Fibroblast of lung (primary cell): ENCODE measurements around the gene TCF20. TPM values are rescaled to one million over a fixed set of nuclear protein-coding genes. Genes with fewer than 3 reads are reported as not detected.

Source experiments
- DNase-seq, 2 donors: peaks; one replicate each; pipeline versions ENCODE4 v3.0.0 to v3.0.0-alpha.2; 2010; ENCODE audit warnings: low read depth in 2 of 2
- H2AFZ ChIP-seq: 2 replicates; pipeline ENCODE4 v1.5.1; 2012; ENCODE audit warnings: low read length, control low read depth, inconsistent platforms
- H3K27ac ChIP-seq: 2 replicates; pipeline ENCODE4 v1.5.1; 2011; ENCODE audit warnings: low read length, control low read depth; ENCODE audit not compliant: insufficient read depth
- H3K27me3 ChIP-seq: 2 replicates; pipeline ENCODE4 v1.5.1; 2011; ENCODE audit warnings: mild to moderate bottlenecking, low read length; ENCODE audit not compliant: control insufficient read depth, insufficient read depth
- H3K36me3 ChIP-seq: 2 replicates; pipeline ENCODE4 v1.5.1; 2011; ENCODE audit warnings: low read length; ENCODE audit not compliant: control insufficient read depth, insufficient read depth
- H3K4me1 ChIP-seq: 2 replicates; pipeline ENCODE4 v1.5.1; 2011; ENCODE audit warnings: low read length; ENCODE audit not compliant: control insufficient read depth, insufficient read depth; ENCODE audit errors: extremely low read depth
- H3K4me2 ChIP-seq: 2 replicates; pipeline ENCODE4 v1.5.1; 2011; ENCODE audit warnings: low read length, control low read depth; ENCODE audit not compliant: insufficient read depth; ENCODE audit errors: extremely low read depth
- H3K4me3 ChIP-seq, 4 experiments: fragments of 200-600 bp in 1 of 4; sonication (generic) in 1 of 4; replicated peaks in 1 of 4; 2 replicates each; pipeline ENCODE4 v1.5.1; 2011 to 2016; ENCODE audit warnings: low read length in 4 of 4, low read depth in 3 of 4, mild to moderate bottlenecking in 3 of 4, control low read depth in 2 of 4, inconsistent platforms in 1 of 4, mixed read lengths in 1 of 4; ENCODE audit not compliant: insufficient read depth in 1 of 4; ENCODE audit errors: control extremely low read depth in 1 of 4
- H3K79me2 ChIP-seq: 2 replicates; pipeline ENCODE4 v1.5.1; 2012; ENCODE audit warnings: mild to moderate bottlenecking, low read length, inconsistent platforms; ENCODE audit not compliant: control insufficient read depth, insufficient read depth
- H3K9ac ChIP-seq: 2 replicates; pipeline ENCODE4 v1.5.1; 2011; ENCODE audit warnings: mild to moderate bottlenecking, low read length, control low read depth; ENCODE audit not compliant: insufficient read depth
- H3K9me3 ChIP-seq: 2 replicates; pipeline ENCODE4 v1.5.1; 2012; ENCODE audit warnings: low read depth, low read length; ENCODE audit not compliant: control insufficient read depth, insufficient read depth
- H4K20me1 ChIP-seq: 2 replicates; pipeline ENCODE4 v1.5.1; 2011; ENCODE audit warnings: low read length; ENCODE audit not compliant: control insufficient read depth, insufficient read depth; ENCODE audit errors: extremely low read depth
- EZH2 ChIP-seq: IDR thresholded peaks from 2 replicates; pipeline ENCODE4 v1.5.1; 2012; ENCODE audit warnings: low read length, control low read depth, mild to moderate bottlenecking; ENCODE audit errors: missing control alignments
- polyA plus RNA-seq, 2 donors: library from polyadenylated mRNA; depleted of rRNA in 1 of 2; stranded (reverse) in 1 of 2; unstranded in 1 of 2; fragments of >200 nt; gene quantifications; 2 replicates each; pipeline ENCODE4 v1.2.1, GENCODE V29; 2011 to 2012; ENCODE audit warnings: missing spikeins in 1 of 2
- total RNA-seq: library from RNA; depleted of rRNA; stranded (reverse); fragments of >200 nt; gene quantifications from 2 replicates; pipeline ENCODE4 v1.2.1, GENCODE V29; 2014
- TF ChIP-seq, protein P1 (sequence below), 2 donors: IDR thresholded peaks in 1 of 2; conservative IDR thresholded peaks in 1 of 2; 1 replicate in 1 of 2; 2 replicates in 1 of 2; pipeline ENCODE4 v1.5.1; 2011 to 2012; ENCODE audit warnings: low read length in 2 of 2, control low read depth in 1 of 2, inconsistent platforms in 1 of 2, low read depth in 1 of 2, mild to moderate bottlenecking in 1 of 2

The TCF20 gene
- total and polyA plus RNA-seq, 2 donors (not counting 1 experiment from before 2014, with no cell fraction given): 11.8 to 25.4 TPM

DNA sequence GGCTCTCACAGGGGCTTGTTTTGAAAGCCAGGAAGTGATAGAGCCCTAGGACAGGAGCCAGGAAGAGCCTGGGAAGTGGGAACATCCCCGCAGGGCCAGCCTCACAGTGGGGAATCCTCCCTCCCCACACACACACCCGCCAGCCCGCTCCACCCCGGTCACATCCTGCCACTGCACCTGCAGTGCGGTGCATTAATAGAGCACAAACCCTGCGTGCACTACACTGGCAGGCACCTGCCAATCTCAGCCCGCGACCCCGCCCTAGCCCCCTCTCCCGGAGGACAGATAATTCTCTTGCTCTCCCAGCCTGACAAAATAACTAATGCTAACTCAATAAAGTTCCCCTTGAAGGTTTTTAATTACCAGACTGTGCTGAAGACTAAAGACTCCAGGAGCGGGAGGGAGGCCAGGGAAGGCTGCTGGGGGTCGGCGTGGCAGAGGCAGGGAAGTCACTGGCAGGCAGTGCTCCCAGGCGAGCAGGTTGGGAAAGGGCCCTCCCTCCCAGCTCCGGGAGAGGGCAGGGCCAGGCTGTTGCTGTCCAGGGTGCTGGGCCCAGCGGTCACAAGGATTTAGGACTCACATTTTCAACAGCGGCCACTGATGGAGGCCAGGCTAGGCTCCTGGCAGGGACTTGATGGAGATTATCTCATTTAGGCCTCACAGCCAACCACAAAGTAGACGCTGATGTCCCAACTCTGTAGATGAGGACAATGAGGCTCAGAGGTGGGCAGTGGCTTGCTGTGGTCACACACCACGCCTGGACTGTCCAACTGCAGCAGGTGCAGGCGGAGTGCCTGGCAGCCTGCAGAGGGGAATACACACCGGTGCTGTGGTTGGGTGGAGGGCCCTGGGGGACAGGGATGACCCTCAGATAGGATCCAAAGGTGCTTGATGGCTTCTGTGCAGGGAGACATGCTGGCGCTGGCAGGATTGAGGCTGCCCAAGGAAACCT is 23.9 kb upstream of the TCF20 start:
- Histone ChIP-seq H3K4me1 (no peaks in the 10 kb centered on the region), H3K4me2 (no peak overlapping the region), H3K4me3 (no peak overlapping the region), H3K9me3 (no peaks in the 10 kb centered on the region), H3K9ac (no peak overlapping the region), H4K20me1 (no peaks in the 10 kb centered on the region), H3K27ac (no peak overlapping the region), H3K36me3 (no peaks in the 10 kb centered on the region), H3K27me3 (no peaks in the 10 kb centered on the region), H2AFZ (no peak overlapping the region), H3K79me2 (no peaks in the 10 kb centered on the region)
- DNase-seq: peak; percentile 36 to 47
- no peak for TF ChIP-seq EZH2
- TF ChIP-seq, protein P1, sequence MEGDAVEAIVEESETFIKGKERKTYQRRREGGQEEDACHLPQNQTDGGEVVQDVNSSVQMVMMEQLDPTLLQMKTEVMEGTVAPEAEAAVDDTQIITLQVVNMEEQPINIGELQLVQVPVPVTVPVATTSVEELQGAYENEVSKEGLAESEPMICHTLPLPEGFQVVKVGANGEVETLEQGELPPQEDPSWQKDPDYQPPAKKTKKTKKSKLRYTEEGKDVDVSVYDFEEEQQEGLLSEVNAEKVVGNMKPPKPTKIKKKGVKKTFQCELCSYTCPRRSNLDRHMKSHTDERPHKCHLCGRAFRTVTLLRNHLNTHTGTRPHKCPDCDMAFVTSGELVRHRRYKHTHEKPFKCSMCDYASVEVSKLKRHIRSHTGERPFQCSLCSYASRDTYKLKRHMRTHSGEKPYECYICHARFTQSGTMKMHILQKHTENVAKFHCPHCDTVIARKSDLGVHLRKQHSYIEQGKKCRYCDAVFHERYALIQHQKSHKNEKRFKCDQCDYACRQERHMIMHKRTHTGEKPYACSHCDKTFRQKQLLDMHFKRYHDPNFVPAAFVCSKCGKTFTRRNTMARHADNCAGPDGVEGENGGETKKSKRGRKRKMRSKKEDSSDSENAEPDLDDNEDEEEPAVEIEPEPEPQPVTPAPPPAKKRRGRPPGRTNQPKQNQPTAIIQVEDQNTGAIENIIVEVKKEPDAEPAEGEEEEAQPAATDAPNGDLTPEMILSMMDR (conservative IDR thresholded peaks at IDR 0.05 in 1 of 2, IDR thresholded peaks at IDR 0.05 in 1 of 2; ENCODE audit: low read depth in 1 of 2, low read length in 2 of 2): no peak

DNA sequence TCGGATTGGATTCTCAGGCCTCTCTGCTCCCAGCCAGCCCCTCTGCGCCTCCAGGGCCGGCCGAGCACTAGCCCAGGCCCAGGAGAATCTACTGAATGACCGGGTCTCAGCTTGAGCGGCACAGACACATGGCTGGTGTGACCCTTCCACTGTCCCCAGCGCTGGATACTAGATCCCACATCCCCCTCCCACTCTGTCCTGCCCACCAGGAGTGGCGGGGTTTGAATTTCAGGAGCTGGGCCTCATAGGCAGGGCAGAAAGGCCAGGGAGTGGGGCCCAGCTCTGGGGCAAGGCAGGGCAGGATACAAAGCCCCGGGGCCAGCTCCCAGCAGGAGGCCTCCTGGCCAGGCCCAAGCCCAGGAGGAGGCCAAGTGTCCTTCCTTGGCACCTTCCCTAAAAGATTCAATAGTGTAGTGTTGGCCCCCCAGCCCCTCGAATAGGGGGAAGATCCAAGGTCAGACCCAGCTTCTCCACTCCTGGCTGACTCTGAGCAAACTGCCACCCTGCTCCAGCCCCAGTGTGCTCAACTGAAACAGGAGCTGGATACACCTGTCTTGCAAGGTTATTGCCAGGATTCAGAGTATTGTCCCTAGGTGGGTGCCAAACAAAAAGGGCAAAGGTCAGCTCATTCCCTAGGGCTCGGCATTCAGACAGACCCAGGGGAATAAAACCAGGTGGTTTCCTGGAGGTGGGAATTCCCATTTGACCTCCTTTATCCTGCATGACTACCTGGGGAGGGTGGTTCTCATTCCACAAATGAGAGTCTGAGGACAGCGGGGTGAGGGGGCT is 22.5 kb upstream of the TCF20 start:
- Histone ChIP-seq H2AFZ (no peak overlapping the region), H3K27ac (no peak overlapping the region)

More for the DNA sequence above, 22.5 kb upstream of the TCF20 start:
- Histone ChIP-seq H3K27me3 (no peaks in the 10 kb centered on the region), H3K9me3 (no peaks in the 10 kb centered on the region), H3K79me2 (no peaks in the 10 kb centered on the region), H3K4me2 (no peak overlapping the region), H3K36me3 (no peaks in the 10 kb centered on the region), H4K20me1 (no peaks in the 10 kb centered on the region), H3K9ac (no peak overlapping the region), H3K4me1 (no peaks in the 10 kb centered on the region), H3K4me3 (no peak overlapping the region)
- no peak for DNase-seq
- TF ChIP-seq, protein P1 (conservative IDR thresholded peaks at IDR 0.05 in 1 of 2, IDR thresholded peaks at IDR 0.05 in 1 of 2; ENCODE audit: low read depth in 1 of 2, low read length in 2 of 2): no peak
- TF ChIP-seq EZH2: no peak
